Stimulated activated naive CD4-positive, alpha-beta T cell (primary cell): ENCODE results near the gene GPR148.
"Not testable (repeated sequence)": the region's sequence is repeated elsewhere in the genome, so short reads cannot be mapped to it uniquely, and the experiment has no call there.

Experiments used
- DNase-seq, 6 experiments: peaks; one replicate each; lab custom pipeline; 2025; lab: John Stamatoyannopoulos, UW

The GPR148 gene, protein sequence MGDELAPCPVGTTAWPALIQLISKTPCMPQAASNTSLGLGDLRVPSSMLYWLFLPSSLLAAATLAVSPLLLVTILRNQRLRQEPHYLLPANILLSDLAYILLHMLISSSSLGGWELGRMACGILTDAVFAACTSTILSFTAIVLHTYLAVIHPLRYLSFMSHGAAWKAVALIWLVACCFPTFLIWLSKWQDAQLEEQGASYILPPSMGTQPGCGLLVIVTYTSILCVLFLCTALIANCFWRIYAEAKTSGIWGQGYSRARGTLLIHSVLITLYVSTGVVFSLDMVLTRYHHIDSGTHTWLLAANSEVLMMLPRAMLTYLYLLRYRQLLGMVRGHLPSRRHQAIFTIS

DNA sequence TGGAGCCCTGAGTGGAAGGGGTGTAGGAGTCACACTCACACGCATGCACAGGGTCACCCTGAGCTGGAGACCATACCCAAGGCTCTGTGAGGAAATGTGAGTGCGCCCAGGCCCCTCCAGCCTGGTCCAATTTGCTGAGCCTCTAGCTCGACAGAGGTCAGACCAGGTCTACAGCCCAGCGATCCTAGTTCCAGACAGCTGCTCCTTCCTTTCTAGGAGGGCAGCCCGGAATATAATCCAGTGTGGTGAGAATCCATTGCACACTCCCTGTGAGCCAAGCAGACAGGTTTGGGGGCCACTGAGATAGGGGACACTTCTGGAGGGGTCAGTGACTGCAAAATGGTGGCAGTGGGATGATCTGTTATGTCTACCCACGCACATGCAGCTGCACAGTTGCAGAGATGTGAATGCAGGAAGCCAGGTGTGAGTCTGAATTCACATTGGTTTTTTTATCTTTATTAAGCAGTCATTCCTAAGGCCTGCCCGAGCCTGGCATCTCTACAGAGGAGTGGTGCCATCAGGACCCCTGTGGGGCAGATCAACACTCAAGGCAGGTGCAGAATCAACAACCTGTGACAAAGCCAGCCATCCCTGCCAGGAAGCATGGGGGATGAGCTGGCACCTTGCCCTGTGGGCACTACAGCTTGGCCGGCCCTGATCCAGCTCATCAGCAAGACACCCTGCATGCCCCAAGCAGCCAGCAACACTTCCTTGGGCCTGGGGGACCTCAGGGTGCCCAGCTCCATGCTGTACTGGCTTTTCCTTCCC is at the start of gene GPR148:
GPR148 (plus strand) TSS at position 522 of the 768 bp plus-strand sequence; CDS start at position 604, 82 bp downstream.
- DNase-seq, result peak in 2 of 6 experiments; percentile 12 to 20

DNA sequence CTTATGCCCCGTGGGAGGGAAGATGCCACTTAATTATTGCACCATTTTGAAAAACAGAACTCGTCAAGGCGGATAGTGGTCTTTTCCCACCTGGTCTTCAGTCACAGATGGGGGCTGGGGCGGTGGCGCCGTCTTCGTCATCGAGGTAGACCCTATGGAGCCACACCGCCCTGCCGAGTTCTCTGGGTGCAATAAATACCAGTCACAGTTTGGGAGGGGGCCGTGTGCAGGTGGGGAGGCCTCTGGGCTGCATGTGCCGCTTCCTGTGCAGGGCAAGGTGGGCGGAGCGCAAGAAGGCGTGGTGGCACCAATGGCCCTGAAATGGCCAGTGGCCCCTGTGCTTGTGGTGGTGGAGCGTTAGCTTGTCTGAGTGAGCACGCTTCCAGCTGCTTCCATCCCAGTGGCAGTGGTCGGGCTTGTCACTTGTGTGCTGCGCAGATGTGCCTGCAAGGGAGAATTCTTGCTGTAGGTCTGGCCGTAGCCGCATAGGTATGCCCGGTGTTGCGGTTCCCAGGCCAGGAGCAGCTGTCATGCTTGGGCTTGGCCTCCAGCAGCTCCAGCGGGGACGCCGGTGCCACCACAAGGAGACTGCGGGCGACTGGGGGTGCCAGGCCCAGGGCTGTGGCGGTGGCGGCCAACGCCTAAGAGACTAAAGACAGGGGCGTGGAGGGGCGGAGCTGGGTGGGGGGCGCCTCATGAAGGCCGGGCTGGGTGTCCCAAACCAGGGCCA is 36.7 kb upstream of the GPR148 start:
- not testable (repeated sequence) for DNase-seq

DNA sequence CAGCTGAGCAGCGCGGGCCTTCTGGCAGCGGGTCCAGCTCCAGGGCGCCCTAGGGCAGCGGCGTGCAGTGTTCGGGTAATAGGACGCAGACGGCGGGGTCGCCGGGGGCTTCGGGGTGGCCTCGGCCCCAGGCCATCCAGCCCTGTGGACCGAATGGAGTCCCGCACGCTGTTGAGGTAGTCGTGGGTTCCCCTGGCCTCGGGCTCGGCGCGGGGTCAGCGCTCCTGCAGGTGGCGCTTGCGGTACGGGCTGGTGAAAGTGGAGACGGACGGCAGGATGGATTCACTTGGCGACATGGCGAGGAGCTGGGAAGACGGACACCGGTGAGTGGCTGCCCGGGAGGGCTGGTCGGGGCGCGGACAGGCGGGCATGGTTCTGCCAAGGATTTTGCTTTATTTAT is 35.4 kb upstream of the GPR148 start:
- not testable (repeated sequence) for DNase-seq

DNA sequence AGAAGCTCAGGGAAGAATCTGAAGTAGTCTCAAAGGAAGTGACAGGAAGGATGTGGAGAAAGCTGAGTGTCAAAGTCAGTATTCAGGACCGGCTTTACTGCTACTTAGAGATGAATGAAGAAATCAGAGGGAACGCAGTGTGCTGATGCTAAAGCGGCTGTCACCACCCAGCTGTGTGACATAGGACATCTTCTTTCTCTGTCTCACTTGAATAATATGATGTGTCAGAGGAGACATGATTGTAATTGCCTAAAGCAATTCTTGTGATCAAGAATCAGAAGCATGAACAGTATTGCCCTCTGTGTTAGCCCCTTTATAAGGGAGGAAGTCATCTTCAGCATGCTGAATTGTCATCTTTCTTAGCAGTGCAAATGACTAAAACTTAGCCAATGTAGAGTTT is 25.6 kb upstream of the GPR148 start:
- DNase-seq, result not testable (repeated sequence)

DNA sequence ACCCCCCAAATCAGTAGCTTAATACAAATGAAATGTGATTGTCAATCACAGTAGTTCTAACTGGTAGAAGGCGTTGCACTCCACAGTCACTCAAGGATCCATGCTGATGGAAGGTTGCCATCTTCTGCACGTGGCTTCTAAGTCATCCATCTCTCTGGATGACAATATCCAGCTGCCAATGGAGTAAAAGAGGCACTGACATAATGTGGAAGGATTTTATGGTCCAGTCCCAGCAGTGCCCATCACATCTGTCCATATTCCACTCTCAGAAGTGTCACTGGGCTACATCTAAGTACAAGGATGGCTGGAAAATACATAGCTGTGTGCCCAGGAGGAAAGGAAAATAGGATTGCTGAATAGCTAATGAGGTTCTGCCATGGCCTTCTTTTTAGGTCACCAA is 14.1 kb upstream of the GPR148 start:
- DNase-seq, result not testable (repeated sequence)

DNA sequence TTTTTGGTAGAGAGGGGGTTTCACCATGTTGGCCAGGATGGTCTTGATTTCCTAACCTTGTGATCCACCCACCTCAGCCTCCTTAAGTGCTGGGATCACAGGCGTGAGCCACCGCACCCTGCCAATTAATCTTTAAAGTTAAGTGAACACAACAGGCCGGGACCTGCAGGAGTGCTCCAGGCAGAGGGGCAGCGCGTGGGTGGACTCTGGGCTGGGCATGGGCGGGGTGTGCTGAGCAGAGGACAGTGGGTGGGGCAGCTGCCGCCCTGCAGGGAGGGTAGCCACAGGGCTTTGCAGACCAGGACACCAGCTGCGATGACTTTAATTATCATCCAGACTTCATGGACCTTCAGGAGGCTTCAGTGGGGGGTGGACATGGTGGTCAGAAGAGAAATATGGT is 8.8 kb upstream of the GPR148 start:
- no peak for DNase-seq

DNA sequence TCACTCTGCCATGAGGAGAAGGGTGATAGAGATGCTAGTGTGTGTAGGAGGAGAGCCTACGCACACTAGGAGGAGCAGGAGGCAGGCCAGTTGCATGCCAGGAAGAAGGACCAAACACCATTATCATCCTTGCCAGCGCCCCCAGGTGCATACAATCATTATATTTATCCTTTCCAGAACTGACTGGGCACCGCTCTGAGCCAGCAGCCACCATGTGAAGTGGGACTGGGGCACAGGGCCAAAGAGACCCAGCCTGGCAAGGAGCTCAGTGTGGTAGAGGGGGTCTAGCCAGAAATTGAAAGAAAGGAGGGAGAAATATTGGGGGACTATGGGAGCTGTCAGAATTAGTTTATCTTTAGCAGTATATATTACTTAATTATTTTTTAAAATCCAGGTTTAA is 8.3 kb upstream of the GPR148 start:
- DNase-seq, result no peak

DNA sequence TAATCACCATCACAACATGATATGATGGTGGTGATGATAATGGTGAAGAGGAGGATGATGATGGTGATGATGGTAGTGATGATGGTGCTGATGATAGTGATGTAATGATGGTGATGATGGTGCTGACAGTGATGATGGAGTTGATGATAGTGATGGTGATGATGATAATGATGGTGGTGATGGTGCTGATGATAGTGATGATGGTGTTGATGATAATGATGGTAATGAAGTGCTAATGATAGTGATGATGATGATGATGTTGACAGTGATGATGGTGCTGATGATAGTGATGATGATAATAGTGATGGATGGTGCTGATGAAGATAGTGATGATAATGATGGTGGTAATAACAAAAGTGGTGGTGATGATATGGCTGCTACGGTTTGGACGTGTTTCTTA is 4.4 kb upstream of the GPR148 start:
- DNase-seq, result no peak

DNA sequence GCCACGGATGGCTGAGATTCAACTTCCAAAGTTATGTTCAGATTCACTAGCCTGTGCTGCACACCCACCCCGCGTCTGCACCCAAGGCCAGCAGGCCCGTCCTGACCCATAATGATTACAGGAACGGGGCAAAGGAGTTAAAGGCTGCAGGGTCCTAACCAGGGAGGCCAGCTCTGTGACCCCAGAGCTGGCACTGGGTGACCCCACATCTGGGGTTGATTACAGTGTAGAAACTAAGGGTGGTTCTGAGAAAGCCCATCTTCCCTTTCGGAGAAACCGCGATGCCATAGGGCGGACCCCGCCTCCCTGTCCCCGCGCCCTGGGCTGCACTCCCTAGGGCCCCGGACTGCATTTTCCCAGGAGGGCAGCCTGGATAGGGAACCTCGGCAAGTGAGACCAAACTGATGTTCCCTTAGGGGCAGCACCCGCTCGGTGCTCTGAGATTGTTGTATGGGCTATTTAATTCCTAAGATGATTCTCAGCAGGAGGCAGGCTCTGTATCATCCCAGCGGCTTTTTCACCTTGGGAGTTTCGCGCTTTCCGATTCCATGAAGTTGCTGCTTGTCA is 2.2 kb upstream of the GPR148 start:
- peak in 1 of 6 experiments; percentile 18 for DNase-seq

DNA sequence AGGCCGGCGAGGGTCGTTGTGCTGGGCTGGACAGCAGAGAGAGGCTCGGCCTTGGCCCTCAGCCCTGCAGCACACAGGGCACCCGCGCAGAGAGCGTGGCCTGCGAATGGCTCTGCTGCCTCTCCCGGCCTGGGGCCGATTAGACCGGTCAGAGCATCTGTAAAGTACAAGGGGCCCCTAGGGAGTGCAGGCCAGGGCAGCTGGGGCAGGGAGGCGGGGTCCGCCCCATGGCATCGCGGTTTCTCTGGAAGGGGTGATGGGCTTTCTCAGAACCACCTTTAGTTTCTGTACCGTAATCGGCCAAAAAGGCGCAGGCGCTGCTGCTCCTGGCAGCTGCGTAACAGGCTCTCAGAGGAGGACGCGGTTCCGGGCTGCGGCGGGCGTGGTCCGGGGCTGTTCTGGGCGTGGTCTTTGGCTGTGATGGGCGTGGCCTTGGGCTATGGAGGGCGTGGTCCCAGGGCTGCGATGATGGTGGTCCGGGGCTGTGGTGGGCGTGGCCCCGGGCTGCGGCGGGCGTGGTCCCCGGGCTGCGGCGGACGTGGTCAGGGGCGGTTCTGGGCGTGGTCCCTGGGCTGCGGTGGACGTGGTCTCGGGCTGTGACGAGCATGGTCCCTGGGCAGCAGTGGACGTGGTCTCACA is 1.5 kb upstream of the GPR148 start:
- peak; percentile 76 to 89 (median 84) for DNase-seq

DNA sequence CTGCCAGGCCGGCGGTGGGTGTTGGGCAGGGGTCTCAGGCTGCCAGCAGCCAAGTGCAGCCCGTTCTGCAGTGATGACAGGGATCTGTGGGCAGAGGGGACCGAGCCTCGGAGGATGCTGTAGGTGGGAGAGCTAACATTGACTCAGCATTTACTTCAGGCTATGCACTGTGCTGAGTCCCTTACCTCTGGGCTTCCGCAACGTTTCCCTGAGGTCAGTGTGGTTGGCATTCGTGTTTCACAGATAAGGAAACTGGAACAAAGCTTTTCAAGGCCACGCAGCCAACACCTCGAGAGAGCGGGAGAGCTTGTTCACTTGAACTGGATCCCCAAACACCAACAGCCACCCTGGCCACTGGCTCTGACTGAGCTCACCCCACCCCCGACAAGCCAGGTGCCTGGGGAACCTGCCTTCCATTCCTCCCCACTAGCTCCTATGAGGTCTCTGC is 839 bp upstream of the GPR148 start:
- DNase-seq, result peak; percentile 30 to 57 (median 36)

DNA sequence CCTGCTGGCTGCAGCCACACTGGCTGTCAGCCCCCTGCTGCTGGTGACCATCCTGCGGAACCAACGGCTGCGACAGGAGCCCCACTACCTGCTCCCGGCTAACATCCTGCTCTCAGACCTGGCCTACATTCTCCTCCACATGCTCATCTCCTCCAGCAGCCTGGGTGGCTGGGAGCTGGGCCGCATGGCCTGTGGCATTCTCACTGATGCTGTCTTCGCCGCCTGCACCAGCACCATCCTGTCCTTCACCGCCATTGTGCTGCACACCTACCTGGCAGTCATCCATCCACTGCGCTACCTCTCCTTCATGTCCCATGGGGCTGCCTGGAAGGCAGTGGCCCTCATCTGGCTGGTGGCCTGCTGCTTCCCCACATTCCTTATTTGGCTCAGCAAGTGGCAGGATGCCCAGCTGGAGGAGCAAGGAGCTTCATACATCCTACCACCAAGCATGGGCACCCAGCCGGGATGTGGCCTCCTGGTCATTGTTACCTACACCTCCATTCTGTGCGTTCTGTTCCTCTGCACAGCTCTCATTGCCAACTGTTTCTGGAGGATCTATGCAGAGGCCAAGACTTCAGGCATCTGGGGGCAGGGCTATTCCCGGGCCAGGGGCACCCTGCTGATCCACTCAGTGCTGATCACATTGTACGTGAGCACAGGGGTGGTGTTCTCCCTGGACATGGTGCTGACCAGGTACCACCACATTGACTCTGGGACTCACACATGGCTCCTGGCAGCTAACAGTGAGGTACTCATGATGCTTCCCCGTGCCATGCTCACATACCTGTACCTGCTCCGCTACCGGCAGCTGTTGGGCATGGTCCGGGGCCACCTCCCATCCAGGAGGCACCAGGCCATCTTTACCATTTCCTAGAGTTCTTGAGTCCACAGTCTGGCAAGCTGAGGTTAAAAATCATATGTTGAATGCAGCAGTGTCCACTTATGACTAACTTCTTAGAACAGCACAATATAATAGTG is 741 bp downstream of the GPR148 start:
- DNase-seq, result peak in 2 of 6 experiments; percentile 3 to 13

DNA sequence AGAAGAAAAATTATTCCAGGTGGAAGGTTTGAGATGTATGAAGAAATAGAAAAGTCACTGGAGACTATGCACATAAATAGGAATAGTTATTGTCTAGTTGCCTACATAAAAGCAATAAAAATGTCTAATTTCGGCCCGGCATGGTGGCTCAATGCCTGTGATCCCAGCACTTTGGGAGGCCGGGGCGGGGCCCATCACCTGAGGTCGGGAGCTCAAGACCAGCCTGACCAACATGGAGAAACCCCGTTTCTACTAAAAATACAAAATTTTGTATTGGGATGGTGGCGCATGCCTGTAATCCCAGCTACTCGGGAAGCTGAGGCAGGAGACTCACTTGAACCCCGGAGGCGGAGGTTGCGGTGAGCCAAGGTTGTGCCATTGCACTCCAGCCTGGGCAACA is 3.4 kb downstream of the GPR148 start:
- not testable (repeated sequence) for DNase-seq

DNA sequence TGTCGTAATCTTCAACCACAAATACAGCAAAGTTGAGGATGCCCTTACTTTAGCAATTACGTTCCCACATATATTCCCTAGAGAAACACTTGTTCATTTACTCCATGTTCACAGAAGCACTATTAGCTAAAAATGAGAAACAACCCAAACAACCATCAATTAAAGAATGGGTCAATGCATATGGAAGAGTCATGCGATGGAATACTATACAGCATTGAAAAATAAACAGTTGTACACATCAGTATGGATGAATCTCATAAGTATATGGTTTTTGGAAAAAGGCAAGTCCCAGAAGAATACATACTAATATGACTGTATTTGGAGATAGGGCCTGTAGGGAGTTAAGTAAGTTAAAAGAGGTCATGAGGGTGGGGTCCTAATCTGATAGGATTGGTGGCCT is 6.3 kb downstream of the GPR148 start:
- no peak for DNase-seq

DNA sequence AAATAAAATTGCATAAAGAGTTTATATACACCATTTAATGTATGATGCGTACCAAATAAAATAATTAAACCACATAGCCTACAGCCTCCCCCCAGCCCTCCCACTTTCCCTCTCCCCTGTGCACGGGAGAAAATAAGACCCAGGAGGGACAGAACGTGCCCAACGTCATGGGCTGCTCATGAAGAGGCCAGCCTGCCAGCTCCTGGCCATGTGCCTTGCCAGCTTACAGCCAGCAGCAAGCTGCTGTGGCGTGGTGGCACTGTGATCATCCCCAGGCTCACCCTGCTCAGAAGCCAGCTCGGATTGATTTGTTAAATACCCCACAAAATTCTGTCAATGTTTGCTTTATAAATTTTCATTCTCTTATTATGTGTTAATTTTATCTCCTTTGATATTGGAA is 7.6 kb downstream of the GPR148 start:
- DNase-seq, result no peak

DNA sequence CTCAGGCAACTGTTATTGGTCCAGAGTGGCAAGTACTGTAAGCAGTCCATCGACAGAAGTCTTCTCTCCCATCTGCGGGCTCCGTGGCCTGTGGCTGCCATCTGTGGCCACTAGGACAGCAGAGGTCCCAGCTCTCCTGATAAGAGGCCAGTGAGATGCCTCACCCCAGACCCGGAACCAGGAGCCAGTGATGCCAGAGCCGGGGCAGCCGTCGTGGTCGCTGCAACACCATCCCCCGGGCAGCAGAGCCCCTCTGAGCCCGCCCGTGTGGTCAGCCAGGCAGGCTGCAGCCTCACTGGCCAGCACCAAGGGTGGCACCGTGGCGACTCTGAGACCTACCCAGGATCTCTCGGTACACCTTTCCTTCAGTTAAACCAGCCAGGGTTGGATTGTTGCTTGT is 8.7 kb downstream of the GPR148 start:
- DNase-seq, result no peak

DNA sequence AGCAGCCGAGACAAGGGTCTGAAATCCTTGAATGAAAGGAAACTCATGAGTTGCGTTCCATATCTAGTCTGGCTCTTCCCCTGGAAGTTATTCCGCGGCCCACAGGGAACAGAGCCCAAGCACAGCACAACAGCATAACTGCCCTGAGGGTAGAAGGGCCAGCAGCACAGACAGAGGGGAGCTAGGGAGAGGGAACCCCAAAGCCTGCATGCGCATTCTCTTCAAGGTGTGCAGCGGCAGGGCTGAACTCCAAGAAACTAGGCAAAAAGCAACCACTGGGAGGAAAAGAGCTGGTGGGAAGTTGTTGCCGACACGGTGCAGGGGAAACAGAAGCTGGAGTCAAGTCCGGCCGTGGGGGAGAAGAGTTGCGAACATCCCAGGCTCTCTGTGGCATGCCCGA is 11.8 kb downstream of the GPR148 start:
- no peak for DNase-seq

DNA sequence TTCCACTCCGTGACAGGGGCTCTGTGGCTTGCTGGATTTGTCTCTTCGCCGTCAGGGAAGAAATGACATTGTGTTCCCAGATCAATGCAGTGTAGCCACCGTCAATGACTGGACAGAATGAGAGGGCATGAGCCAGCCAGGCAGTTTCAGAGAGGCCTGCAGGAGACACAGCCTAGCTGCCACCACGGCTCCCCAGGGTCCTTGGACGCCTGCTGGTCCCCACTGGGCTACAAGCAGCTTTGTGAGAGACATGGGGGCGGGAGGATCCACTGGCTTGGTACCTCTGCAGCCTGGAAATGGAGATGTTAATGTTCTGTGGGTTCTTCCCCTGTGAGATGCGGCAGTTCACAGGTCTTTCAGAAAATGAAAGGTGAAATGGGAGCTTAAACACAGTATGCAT is 14.4 kb downstream of the GPR148 start:
- DNase-seq, result no peak

DNA sequence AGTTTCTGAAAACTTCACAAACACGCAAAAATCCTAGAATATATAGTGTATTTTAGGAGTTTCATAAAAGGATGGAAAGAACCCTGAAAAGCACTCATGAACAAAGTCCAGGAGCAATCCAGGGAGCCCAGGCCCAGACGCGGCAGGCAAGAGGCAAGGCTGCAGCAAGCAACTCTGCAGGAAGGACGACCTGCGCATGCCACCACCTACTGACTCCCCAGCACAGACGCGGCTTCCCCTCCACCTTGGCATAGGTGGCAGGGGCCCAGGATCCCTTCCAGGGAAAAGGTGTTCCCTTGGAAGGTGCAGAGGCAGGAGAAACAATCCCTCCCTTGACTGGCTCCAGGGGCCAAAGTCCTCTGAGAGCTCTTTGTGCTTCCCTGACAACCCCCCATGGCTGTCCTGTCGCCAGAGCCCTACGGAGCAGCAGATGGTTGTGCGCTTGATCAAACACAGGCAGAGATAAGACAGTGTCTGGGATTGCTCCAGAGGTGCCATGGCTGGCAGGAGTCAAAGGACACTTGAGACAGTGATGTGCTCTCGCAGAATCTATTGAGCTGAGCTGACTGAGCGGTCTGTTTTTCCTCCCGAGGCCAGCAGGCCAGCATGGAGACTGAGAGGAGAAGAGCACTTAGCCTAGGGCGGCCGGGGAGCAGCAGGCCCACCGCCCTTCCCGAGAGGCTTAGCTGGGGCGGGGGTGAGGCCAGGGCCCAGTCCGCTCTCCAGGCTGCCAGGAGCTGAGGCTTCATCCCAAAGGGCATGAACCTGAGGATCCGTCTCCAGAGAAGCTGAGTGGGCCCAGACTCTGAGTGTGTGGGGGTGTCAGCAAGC is 15.6 kb downstream of the GPR148 start:
- DNase-seq, result no peak

DNA sequence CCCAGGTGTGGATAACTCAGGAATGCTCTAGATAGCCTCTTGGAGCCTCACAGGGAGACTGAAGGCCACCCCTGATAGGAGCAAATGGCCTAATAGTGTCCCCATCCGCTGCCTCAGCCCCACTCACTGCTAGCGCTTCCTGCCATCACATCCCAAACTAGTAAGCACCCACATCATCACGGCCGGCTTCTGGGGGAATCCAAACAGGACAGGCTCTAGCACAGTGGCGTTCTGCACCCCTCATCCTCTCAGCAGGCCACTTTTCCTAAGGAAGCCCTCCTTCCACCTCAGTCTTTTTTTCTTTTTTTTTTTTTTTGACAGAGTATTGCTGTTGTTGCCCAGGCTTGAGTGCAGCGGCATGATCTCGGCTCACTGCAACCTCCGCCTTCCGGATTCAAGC is 20.2 kb downstream of the GPR148 start:
- no peak for DNase-seq
